Cardiac muscle cell (in vitro differentiated cells and primary cell): ENCODE measurements around the gene BSG. TPM values are rescaled to one million over a fixed set of nuclear protein-coding genes. Genes with fewer than 3 reads are reported as not detected.
A peak's percentile ranks its signal among the peaks of the same experiment; 100 is the strongest.

Experiments used
- DNase-seq, 2 donors: peaks; one replicate each; pipeline versions ENCODE4 v3.0.0 to v3.0.0-alpha.2; 2010 to 2017; ENCODE audit warnings: low read depth in 1 of 2, low spot score in 1 of 2
- H3K27ac ChIP-seq: fragments of 200-600 bp; sonication (generic); 2 replicates; pipeline ENCODE4 v1.5.1; 2016
- H3K27me3 ChIP-seq: fragments of 200-600 bp; sonication (generic); 2 replicates; pipeline ENCODE4 v1.6.0; 2016; ENCODE audit warnings: control low read depth
- H3K36me3 ChIP-seq: fragments of 200-600 bp; sonication (generic); 2 replicates; pipeline ENCODE4 v1.5.1; 2016; ENCODE audit warnings: control low read depth
- H3K4me1 ChIP-seq: fragments of 200-600 bp; sonication (generic); 2 replicates; pipeline ENCODE4 v1.8.1; 2017; ENCODE audit warnings: low read depth, mild to moderate bottlenecking, mixed run types
- H3K4me3 ChIP-seq: fragments of 200-600 bp; sonication (generic); 2 replicates; pipeline ENCODE4 v1.5.1; 2016; ENCODE audit warnings: mild to moderate bottlenecking
- H3K9me3 ChIP-seq: fragments of 200-600 bp; sonication (generic); 2 replicates; pipeline ENCODE4 v1.5.1; 2017; ENCODE audit warnings: low read depth, mild to moderate bottlenecking, control low read depth
- polyA plus RNA-seq: library from polyadenylated mRNA; unstranded; fragments of >200 nt; fragmentation: Nextera tagmentation; extraction: Ambion mirVana; gene quantifications from 2 replicates; pipeline ENCODE4 v1.2.1, GENCODE V29; 2016
- total RNA-seq: library from RNA; depleted of rRNA; stranded (reverse); fragments of >200 nt; gene quantifications from 2 replicates; pipeline ENCODE4 v1.2.3, GENCODE V29; 2016
- TF ChIP-seq, protein P1 (sequence below): IDR thresholded peaks from 2 replicates; pipeline ENCODE4 v1.5.1; 2012; ENCODE audit warnings: low read depth, mild to moderate bottlenecking, low read length

Gene BSG
- total and polyA plus RNA-seq, 2 experiments from 2014 or later = 826 to 1,204 TPM

GRCh38 chr19:576768-577438 is 4.5 kb downstream of the BSG start:
- TF ChIP-seq, protein P1, sequence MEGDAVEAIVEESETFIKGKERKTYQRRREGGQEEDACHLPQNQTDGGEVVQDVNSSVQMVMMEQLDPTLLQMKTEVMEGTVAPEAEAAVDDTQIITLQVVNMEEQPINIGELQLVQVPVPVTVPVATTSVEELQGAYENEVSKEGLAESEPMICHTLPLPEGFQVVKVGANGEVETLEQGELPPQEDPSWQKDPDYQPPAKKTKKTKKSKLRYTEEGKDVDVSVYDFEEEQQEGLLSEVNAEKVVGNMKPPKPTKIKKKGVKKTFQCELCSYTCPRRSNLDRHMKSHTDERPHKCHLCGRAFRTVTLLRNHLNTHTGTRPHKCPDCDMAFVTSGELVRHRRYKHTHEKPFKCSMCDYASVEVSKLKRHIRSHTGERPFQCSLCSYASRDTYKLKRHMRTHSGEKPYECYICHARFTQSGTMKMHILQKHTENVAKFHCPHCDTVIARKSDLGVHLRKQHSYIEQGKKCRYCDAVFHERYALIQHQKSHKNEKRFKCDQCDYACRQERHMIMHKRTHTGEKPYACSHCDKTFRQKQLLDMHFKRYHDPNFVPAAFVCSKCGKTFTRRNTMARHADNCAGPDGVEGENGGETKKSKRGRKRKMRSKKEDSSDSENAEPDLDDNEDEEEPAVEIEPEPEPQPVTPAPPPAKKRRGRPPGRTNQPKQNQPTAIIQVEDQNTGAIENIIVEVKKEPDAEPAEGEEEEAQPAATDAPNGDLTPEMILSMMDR = no peak
- DNase-seq = no peak
- H3K36me3 ChIP-seq = peaks cover 5% of the 10 kb centered on the region
- H3K4me3 ChIP-seq = no peak overlapping the region
- no peaks in the 10 kb centered on the region for H3K9me3 ChIP-seq
- peak overlapping the region; percentile 29 for H3K27ac ChIP-seq
- no peaks in the 10 kb centered on the region for H3K27me3 ChIP-seq
- peaks cover 24% of the 10 kb centered on the region for H3K4me1 ChIP-seq

DNA sequence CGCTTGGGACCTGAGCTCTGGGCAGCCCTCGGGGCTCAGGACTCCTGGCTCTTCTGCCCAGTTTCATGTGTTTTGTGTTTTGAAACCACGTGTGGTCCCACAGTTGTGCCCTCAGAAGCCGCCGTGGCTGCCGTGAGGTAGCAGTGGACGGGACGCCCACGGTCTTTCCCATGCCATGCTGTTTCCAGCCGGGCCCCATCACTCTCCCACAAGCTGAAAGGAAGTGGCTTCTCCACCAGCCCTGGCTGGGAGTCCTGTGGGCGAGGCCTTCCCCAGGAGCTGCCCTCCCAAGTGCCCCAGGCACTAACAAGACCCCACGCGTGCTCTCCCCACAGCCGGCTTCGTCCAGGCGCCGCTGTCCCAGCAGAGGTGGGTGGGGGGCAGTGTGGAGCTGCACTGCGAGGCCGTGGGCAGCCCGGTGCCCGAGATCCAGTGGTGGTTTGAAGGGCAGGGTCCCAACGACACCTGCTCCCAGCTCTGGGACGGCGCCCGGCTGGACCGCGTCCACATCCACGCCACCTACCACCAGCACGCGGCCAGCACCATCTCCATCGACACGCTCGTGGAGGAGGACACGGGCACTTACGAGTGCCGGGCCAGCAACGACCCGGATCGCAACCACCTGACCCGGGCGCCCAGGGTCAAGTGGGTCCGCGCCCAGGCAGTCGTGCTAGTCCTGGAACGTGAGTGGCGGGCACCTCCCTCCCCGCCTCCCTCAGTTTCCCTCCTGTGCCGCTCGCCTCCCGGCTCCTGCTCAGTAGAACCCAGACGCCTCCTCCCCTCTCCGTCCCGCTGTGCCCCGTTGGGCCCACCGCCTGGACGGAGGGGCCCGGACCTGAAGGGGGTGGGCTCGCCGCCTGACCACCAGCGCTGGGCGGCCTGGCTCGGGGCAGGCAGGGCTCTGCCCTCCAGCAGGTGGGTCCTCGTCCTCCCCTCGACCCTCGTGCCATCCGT is 5.3 kb downstream of the BSG start:
- TF ChIP-seq, protein P1 = no peak
- Histone ChIP-seq H3K4me3 (no peak overlapping the region), H3K36me3 (peaks cover 5% of the 10 kb centered on the region), H3K4me1 (peaks cover 24% of the 10 kb centered on the region), H3K9me3 (no peaks in the 10 kb centered on the region), H3K27me3 (no peaks in the 10 kb centered on the region), H3K27ac (peak overlapping the region; percentile 29)
- no peak for DNase-seq

GRCh38 chr19:579111-579841 is 6.9 kb downstream of the BSG start:
- Histone ChIP-seq H3K27ac (no peak overlapping the region), H3K9me3 (no peaks in the 10 kb centered on the region), H3K27me3 (no peaks in the 10 kb centered on the region), H3K4me3 (no peak overlapping the region), H3K36me3 (peaks cover 11% of the 10 kb centered on the region), H3K4me1 (peaks cover 21% of the 10 kb centered on the region)
- DNase-seq = no peak
- TF ChIP-seq, protein P1 = no peak

- Histone ChIP-seq H3K9me3 (no peaks in the 10 kb centered on the region), H3K4me1 (peaks cover 16% of the 10 kb centered on the region), H3K36me3 (peaks cover 11% of the 10 kb centered on the region), H3K4me3 (no peak overlapping the region), H3K27me3 (no peaks in the 10 kb centered on the region), H3K27ac (no peak overlapping the region)
- DNase-seq = no peak
- TF ChIP-seq, protein P1 = no peak
These were observed 7.4 kb downstream of the BSG start for GRCh38 chr19:579842-580155.

- TF ChIP-seq, protein P1 = no peak
These were observed 8.0 kb downstream of the BSG start for GRCh38 chr19:580274-580835.

More at GRCh38 chr19:580274-580835, 8.0 kb downstream of the BSG start:
- Histone ChIP-seq H3K9me3 (no peaks in the 10 kb centered on the region), H3K27me3 (no peaks in the 10 kb centered on the region), H3K4me1 (peaks cover 10% of the 10 kb centered on the region), H3K36me3 (peaks cover 11% of the 10 kb centered on the region), H3K27ac (no peak overlapping the region), H3K4me3 (no peak overlapping the region)
- no peak for DNase-seq
